GM18867 (cell line): ENCODE results near the gene DMRTB1.

Experiments
- ATAC-seq: cut with Tn5 transposase; IDR thresholded peaks from one replicate; pipeline ENCODE4 v1.9.1; 2021; ENCODE audit warnings: mild to moderate bottlenecking, moderate library complexity; ENCODE audit not compliant: unreplicated experiment

DMRTB1 gene

DNA sequence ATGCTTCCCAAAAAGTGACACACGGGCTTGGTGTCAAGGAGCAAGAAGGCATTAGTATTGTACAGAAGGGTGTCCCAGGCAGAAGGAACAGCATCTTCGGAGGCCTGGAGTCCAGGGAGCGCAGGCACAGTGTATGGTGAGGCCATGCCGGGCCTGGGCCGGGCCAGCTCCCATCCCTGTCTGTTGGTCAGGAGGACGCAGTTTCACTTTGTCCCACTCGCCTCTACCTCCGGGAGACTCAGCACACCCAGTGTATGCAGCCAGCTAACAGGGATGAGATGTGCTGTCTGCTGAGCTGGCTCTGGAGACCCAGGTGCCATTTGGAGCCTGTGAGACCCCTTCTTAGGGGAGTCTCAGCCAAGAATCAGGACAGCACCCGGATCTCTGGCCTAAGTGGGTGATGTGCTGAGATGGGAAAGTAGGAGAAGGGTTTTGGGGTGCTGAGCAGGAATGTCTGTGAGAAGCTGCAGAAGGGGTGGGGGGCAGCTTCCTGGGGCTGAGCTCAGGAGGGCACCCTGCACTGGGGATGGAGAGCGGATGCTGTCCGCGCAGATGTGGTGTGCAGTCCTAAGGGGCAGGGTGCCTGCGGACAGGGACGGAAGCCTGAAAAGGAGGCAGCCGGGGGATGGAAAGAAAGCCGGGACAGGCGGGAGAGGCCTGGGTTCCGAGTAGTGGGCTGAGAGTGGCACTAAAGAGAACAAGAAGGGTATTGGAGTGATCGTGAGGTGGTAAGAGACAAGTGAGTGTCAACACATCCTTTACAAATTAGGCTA is 25.7 kb downstream of the DMRTB1 start:
- no peak for ATAC-seq

DNA sequence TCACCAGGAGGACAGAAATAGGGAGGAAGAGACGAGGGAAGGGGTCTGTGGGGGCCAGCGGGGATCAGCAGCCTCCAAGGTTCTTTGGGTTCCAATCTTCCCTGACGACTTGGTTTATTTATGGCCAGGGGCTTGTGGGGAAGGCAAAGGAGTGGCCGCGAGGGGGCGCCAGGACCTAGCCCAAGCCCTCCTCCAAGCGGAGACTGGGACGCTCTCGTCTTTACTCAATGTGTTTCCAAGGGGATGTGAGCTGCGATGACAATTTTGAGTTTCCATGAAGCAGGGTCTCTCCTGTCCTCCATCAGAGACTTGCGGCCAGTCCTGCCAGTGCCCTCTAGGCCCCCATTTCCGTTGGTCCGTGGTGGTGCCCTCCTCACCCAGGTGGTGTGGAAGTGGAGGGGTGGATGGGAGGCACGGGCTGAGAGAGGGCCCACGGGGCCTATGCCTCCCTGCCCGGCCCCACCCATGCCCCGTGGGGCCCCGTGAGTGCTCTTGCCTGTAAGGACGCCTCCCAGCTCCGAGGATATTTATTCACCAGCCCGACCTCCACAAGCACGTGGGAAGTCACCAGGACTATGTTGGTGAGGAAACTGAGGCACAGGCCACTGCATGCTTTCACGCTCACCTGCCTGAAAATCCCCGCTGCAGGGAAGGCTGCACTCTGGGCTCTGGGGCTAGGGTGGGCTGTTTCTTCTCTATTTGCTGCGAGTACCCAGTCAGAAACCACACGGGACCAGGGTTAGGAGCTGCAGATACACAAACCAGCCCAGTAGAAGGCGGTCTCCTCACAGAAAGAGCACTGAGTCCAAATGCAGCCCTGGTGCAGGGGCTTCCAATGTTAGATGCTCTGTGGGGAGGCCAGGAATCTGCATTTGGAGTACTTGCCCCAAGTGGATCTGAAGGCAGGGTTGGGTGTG is 26.5 kb downstream of the DMRTB1 start:
- no peak for ATAC-seq

DNA sequence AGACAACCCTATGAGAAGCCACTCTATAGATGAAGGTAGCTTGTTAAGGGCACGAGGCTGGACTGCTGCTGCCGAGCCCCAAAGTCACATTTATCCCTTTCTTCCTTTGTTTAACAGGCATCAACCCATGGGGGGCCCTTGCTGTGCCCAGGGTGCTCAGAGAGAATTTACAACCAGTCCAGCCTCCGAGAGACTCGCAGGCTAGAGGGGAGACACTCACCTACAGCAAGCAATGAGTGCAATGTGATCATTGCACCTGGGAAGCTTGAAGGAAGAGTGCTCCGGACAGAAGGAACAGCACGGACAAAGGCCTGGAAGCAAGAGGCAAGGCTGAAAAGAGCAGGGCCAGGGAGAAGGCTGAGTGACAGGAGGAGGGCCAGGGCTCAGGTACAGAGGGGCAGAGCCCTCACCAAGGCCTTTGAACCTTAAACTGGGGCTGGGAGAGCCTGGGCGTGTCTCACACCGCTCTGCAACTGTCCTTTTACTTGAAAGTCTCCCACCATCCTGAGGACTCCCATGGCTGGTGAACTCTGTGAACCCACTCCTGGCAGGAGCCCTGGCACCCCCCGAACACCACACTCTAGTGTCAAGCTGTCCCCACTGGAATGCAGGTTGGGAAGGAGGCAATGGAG is 27.3 kb downstream of the DMRTB1 start:
- ATAC-seq = no peak

DNA sequence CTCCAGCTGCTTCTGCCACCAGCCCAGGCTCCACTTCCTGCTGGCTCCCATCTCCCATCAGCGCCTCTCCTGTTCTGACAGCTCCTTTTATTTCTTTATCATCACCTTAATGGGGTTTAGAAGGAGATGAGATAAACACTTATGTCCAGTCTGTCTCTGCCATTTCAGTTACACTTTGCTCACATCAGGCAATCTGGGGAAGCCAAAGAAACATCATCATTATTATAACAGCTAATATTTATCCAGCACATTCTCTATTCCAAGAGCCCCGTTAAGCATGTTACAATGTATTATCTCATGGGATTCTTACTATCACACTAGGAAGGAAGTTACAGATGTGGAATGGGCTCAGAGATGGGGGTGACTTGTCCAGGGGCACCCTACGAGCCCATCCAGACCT is 31.2 kb downstream of the DMRTB1 start:
- no peak for ATAC-seq

DNA sequence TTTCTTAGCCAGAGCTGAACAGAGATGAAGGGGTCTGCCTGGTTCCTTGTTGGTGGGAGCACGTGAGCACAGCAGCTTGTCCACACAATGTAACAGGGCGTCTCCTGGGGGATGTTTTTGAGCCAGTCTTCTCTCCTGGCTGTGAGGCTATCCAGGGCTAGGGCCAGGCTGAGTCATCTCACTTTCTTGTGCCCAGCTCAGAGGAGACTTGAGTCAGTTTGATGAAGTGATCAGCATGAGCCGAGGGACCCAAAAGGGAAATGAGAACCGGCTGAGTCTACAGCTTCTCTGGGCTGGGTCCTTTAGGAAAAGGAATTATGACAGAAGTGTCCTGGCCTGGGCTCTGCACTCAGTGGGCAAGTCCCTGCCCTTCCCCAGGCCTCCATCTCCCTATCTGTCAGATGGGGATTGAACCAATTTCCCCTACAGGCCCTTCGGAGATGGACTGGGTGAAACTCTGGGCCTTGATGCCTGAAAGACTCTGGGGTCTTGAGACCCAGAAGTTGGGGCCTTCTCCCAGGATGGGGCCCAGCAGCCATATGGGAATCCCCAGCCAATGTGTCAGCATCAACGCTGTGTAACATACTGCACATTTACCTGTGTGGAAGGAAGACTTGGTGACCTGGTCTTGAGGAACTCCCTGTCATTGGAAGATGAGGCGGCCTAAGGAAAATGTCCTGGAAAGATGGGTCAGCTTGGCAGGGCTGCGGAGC is 36.6 kb downstream of the DMRTB1 start:
- no peak for ATAC-seq

DNA sequence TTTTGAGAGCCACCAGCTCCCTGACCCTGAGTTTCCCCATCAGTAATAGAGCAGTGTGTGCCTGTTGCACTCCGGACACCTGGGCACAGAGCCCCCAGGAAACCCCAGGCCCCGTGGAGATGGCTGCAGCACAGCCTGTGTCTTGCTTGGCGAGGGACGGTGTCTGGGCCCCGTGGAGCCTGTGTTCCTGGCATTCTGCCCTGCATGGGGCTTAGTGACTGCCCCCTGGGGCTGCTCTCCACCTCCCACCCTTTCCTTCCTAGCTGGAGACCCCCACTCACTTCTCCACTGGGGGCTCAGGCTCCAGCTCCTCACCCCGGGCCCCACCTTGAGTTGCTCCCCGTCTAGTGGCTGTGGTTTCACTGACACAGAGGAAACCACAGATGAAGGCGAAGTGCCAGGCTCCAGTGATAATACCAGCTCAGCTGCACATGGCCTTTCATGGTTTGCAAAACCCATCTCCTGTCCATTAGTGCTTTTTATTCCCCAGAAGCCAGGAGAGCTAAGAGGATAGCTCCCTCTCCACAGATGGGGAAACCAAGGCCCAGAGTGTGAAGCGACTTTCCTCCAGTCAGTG is 39.4 kb downstream of the DMRTB1 start:
- ATAC-seq = no peak

DNA sequence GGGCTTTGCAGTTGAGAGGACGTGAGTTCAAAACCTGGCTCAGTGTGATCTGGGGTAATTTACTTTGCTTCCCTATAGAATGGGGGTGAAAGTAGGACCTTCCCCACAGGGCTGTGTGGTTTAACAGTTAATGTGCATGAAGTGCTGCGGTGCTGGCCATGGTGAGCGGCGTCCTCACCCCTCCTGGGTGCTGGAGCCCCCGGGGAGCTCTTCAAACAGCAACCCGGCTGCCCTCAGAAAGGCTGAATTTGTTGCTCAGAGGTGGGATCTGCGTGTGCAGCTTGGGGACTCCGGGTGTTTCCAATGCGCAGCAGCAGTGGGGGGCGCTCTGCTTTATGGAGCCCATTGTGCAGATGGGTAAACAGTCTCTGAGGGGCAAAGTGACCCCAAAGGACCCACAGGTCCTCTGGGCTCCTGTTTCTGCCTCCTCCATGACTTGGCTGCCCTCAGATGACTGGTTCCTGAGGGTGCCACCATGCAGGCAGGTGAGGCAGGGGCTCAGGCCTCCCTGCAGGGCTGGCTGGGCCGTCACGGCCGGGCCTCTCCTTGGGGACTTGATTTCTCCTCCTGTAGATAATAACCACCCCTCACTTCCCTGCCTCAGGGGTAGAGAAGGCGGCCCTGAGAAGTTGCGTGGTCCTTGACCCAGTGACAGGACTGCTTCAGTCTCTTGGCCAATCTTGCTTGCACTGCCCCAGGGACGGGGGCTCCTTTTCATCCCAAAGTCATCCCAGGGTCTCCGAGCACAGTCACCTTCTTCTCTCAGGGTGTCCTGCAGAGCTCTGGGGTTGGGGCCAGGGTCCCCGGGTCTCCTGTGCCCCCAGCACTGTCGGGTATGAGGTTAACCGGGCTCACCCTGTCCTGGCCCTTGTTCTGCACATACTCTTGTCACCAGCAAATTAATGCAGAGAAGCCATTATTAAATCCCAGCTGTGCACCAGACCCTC is 40.3 kb downstream of the DMRTB1 start:
- ATAC-seq = no peak

DNA sequence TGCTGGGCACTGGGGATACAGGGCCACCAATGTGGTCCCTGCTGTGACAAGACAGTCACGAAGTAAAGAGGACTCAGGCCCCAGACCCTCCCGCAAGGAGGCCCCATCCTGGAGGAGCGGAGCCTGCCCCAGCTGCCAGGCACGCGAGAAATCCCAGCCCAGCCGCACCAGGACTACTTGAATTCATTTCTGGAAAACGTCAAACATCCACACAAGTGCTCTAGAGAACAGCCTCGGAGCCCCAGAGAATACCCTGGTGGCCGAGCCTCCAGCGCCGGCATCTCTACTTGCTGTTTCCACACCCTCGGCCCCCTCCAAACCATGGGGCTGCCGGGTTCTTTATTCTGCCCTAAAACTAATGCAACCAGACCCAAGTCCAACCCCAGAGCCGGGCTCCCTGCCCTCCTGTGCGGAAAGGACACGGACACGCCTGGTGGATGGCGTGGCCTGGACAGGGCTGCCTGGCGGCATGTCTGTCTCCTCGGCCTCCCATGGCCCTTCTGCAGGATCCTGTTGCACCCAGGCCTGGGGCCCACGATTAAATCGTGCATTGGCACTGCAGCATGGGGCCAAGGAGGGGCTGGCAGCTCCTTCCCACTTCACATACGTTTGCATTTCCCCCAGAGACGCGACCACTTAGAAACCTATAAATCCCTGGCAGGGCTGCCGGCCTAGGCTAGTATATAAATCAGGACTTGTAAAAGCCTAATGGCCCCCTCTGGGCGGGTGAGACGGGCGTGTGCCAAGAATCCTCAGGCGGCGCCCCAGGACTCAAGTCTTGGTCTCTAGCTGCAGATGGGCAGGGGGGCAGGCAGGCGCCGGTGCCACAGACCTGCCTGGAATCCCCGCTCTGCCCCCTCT is 41.2 kb downstream of the DMRTB1 start:
- no peak for ATAC-seq

DNA sequence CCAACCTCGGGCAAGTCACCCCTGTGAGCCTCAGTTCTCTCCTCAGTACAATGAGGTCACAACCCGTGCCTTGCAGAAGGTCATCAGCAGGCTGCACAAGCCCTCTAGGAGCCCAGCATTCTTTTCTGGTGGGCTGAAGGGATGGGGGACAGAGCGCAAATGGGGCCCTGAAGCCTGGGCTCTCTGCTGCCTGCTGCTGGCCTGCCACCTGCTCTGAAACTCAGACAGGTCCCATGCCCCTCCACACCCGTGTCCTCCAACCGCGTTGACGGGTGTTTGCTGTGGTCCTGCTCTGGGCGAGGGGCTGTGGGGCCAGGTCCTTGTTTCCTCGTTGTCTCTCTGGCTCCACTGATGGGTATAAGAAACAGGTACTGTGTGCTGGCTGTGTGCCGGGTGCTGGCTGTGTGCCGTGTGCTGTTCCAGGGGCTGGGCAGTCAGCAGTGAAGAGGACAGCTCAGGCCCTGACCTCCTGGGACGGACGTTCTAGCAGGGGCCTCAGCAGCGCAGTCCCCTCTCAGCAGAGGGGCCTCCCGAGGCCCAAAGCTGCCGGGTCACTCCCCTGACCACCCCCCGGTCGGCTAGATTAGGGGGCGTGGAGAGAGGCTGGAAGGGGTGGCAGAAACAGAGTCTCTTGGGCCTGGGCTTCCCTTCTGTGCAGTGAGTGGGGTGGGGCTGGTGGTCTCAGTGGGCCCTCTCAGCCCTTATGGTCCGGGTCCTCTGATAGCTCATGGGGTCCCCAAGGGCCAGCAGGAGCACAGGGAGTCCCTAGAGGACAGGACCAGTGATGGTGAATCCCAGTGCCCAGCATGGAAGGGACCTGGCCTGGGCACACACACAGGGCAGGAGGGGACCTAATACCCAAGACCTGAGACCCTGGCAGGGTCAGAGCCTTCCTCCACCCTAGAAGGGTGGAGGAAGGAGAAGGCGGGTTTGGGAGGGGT is 42.1 kb downstream of the DMRTB1 start:
- ATAC-seq = no peak

DNA sequence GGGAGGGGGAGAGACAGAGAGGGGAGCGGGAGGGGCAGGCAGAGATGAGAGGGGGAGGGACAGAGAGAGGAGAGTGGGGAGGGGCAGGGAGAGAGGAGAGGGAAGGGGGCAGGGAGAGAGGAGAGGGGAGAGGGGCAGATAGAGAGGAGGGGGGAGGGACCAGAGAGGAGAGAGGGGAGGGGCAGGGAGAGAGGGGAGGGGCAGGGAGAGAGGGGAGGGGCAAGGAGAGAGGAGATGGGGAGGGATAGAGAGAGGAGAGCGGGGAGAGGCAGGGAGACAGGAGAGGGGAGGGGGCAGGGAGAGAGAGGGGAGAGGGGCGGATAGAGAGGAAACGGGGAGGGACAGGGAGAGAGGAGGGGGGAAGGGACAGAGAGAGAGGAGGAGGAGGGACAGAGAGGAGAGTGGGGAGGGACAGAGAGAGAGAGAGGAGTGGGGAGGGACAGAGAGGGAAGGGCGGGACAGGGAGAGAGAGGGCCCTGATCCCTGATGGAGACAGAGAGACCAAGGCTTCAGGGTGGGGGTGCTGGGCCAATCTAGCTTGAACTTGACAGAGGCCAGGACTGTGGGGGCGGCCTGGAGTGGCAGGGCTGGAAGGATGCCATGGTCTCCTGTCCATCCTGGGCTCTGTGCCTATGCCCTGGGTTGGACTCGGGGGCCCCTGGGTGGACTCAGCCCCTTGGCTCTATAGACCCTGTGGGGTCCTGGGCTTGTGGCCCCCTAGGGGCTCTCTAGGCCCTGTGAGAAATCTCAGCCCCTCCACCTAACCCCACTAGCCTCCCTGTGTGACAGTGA is 43.6 kb downstream of the DMRTB1 start:
- no peak for ATAC-seq

DNA sequence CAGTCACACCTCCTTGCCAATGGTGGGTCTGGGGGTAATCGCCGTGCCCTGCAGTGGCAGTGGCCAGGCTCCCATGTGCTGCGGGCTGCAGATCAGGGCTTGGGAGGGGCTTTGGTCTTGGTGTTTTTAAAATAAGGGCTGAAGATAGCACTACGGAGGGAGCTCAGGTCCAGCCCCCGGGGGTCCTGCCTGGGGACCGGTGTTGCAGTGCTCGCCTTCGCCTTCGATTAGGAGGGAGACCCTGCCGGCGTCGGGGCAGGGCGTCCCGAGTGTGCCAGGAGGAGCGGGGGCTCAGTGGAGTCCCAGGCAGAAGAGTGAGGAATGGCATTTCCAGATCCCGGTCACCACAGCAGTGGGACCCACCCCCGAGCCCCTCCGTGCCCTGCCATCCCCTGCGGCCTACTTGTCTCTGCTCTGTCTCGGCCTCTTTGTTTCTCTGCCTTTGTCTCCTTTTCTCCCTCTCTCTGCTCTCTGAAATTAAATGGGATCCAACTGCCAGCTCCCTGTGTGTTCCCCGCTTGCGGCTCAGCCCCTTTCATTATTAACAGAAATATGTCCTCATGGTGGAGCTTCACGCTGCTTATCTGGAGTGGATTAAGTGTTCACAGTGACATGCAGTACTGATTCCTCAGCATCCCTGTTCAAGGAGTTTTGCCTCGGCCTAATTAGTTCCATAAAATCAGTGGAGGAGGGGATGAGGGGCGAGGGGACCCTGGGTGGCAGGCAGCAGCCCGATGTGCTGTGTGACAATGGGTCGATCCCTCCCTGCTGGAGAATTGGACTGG is 44.4 kb downstream of the DMRTB1 start:
- no peak for ATAC-seq

DNA sequence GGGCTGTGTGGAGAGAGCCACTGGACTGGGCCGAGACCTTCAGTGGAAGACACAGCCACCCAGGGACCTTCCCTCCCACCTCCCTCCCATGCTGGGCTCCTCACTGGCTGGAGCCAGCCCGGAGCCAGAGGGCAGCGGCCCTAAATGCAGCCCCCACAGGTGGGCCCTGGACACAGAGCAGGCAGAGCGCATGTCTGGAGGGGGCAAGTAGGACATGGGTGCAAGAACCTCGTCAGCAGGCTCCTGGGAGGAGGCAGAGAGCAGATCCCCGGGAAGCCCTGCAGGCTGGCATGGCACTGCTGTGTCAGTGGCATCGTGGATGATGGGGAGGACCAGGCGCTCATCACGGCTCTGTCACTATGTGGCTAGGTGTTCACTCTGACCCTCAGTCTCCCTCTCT is 45.7 kb downstream of the DMRTB1 start:
- ATAC-seq = no peak

DNA sequence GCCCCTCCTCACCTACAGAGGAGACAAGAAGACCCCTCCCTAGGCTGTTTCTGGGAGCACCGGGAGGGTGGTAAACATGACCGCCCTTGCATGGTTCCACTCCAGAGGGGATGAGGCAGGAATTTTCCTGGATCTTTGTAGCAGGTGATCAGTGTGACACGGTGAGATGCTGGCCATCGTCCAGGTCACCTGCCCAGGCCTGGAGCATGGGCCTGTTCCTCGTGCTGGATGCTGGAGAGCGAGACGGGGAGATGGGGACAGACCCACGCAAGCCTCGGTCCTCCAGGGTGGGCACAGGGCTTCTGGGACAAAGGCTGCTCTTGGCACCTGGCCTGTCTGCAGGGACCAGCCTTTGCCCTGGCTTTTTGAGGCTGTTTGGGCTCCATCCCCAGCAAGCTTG is 46.2 kb downstream of the DMRTB1 start:
- ATAC-seq = no peak

DNA sequence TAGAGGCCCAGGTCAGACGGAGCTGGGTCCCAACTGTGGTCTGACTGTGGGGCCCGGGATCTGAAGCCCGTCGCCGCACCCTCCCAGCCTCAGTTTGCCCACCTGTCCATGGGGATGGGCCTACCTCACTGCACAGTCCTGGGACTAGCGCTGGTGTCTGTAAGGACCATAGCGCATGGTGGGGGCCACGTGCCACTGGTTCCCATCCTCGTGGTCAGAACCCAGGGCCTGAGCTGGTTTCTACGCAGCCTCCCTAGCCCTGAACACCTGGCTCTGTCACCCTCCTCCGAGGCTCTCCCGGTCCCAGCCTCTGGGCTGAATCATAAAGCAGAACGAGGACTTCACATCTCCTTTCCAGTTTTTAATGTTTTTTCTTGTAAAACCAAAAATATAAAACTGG is 46.7 kb downstream of the DMRTB1 start:
- no peak for ATAC-seq

DNA sequence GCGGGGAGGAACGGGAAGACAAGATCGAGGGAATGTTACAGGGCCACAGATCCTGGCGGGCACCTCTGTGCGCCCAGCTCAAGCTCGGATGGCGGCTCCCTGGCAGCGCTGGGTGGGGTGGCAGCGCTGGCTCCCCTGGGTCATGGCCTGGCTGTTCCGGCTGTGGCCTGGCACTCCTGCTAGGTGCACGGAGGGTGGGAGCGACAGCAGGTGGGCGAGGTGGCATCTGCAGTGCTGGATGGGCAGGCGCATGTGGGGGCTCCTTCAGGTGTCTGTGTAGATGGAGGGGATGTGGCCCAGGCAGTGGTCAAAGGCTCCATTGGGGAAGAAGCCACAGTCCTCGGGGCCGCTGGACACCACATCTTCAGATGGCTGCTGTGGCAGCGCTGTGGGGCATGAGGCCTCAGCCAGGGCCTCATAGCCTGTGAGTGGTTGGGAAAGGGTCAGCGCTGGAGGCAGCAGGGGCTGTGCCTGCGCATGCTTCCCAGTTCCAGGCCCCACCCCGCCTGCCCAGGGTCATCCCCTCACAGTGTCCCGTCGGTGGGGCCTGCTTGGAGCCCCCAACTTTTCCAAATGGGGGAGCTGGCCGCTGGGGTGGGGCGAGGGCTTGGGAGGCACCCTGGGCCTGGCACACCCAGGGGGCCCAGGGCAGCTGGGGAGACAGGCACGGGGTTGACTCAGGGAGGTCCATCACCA is 47.3 kb downstream of the DMRTB1 start:
- ATAC-seq = no peak
